HG03565 (cell line): ENCODE measurements around the gene CYP2F1.
"Not testable (repeated sequence)": the region's sequence is repeated elsewhere in the genome, so short reads cannot be mapped to it uniquely, and the experiment has no call there.

Experiments used
- ATAC-seq: cut with Tn5 transposase; IDR thresholded peaks from one replicate; pipeline ENCODE4 v1.9.1; 2021; ENCODE audit warnings: mild to moderate bottlenecking, moderate library complexity; ENCODE audit not compliant: unreplicated experiment

Gene CYP2F1

GRCh38 chr19:41123716-41124294 is 9.6 kb downstream of the CYP2F1 start:
- ATAC-seq, result no peak

GRCh38 chr19:41126765-41127203 is 12.6 kb downstream of the CYP2F1 start:
- ATAC-seq, result not testable (repeated sequence)

GRCh38 chr19:41127362-41127761 is 13.1 kb downstream of the CYP2F1 start:
- not testable (repeated sequence) for ATAC-seq

- not testable (repeated sequence) for ATAC-seq
Observed at GRCh38 chr19:41127801-41128300, 13.6 kb downstream of the CYP2F1 start.

- ATAC-seq, result no peak
Observed at GRCh38 chr19:41128692-41129091, 14.5 kb downstream of the CYP2F1 start.

- ATAC-seq, result no peak
Observed at GRCh38 chr19:41131186-41131585, 17.0 kb downstream of the CYP2F1 start.

GRCh38 chr19:41133260-41133659 is 19.0 kb downstream of the CYP2F1 start:
- ATAC-seq, result no peak

- no peak for ATAC-seq
Observed at GRCh38 chr19:41134616-41135015, 20.4 kb downstream of the CYP2F1 start.

- not testable (repeated sequence) for ATAC-seq
Observed at GRCh38 chr19:41135390-41136384, 21.5 kb downstream of the CYP2F1 start.

- ATAC-seq, result no peak
Observed at GRCh38 chr19:41136636-41137455, 22.6 kb downstream of the CYP2F1 start.

GRCh38 chr19:41144403-41144802 is 30.2 kb downstream of the CYP2F1 start:
- ATAC-seq, result no peak

GRCh38 chr19:41149831-41150230 is 35.6 kb downstream of the CYP2F1 start:
- no peak for ATAC-seq

- ATAC-seq, result not testable (repeated sequence)
Observed at GRCh38 chr19:41150986-41151385, 36.8 kb downstream of the CYP2F1 start.

GRCh38 chr19:41154060-41154459 is 39.8 kb downstream of the CYP2F1 start:
- ATAC-seq, result no peak

GRCh38 chr19:41156207-41156606 is 42.0 kb downstream of the CYP2F1 start:
- no peak for ATAC-seq

- no peak for ATAC-seq
Observed at GRCh38 chr19:41159881-41160280, 45.6 kb downstream of the CYP2F1 start.

GRCh38 chr19:41161903-41162302 is 47.7 kb downstream of the CYP2F1 start:
- ATAC-seq, result no peak

- no peak for ATAC-seq
Observed at GRCh38 chr19:41166944-41167804, 52.9 kb downstream of the CYP2F1 start.

- no peak for ATAC-seq
Observed at GRCh38 chr19:41172297-41173164, 58.3 kb downstream of the CYP2F1 start.
